Endothelial cell of umbilical vein (primary cell): ENCODE results near the gene AGMO. TPM values are rescaled to one million over a fixed set of nuclear protein-coding genes. Genes with fewer than 3 reads are reported as not detected.

Source experiments
- BruUV-seq: library from RNA; stranded (reverse); fragments of 400-500 nt; replicated peaks from 2 replicates; lab custom pipeline; 2021; lab: Mats Ljungman, UMichigan
- CTCF ChIA-PET: fragments of 300-600, 350-600 bp; sonication (Branson Sonifier 250); formaldehyde crosslinking; loops from one replicate; lab custom pipeline; 2021; ENCODE audit warnings: antibody characterized with exemption, inconsistent platforms; lab: Charles Lee
- POLR2A ChIA-PET: fragments of 300-600, 350-600 bp; sonication (Branson Sonifier 250); formaldehyde crosslinking; loops from one replicate; lab custom pipeline; 2021; ENCODE audit warnings: antibody characterized with exemption, inconsistent platforms; lab: Charles Lee
- DNase-seq: peaks from one replicate; pipeline ENCODE4 v3.0.0-alpha.2; 2011; ENCODE audit warnings: low read depth, low spot score
- FAIRE-seq: peaks from 2 replicates; lab custom pipeline; 2011; peaks lifted over from hg19 to GRCh38; lab: Jason Lieb, UNC
- H2AFZ ChIP-seq: 2 replicates; pipeline ENCODE4 v1.6.0; 2012; ENCODE audit warnings: low read depth, low read length, control low read depth, inconsistent platforms
- H3K27ac ChIP-seq: 2 replicates; pipeline ENCODE4 v1.5.1; 2011; ENCODE audit warnings: low read depth, mild to moderate bottlenecking, control low read depth, low read length, moderate library complexity; ENCODE audit not compliant: insufficient read depth
- H3K27me3 ChIP-seq, 2 experiments: 2 replicates each; pipeline versions ENCODE4 v1.6.0 to v1.6.1; 2011; ENCODE audit warnings: low read length in 2 of 2, mixed read lengths in 1 of 2; ENCODE audit not compliant: control insufficient read depth in 2 of 2, insufficient read depth in 2 of 2
- H3K36me3 ChIP-seq, 2 experiments: 2 replicates in 1 of 2; 3 replicates in 1 of 2; pipeline ENCODE4 v1.5.1; 2011; ENCODE audit warnings: low read length in 2 of 2, mild to moderate bottlenecking in 1 of 2, moderate library complexity in 1 of 2; ENCODE audit not compliant: control insufficient read depth in 2 of 2, insufficient read depth in 2 of 2; ENCODE audit errors: extremely low read depth in 1 of 2
- H3K4me1 ChIP-seq: 3 replicates; pipeline ENCODE4 v1.5.1; 2011; ENCODE audit warnings: mild to moderate bottlenecking, low read length; ENCODE audit not compliant: control insufficient read depth, insufficient read depth; ENCODE audit errors: extremely low read depth
- H3K4me2 ChIP-seq: 2 replicates; pipeline ENCODE4 v1.6.1; 2011; ENCODE audit warnings: low read length, control low read depth, mixed read lengths; ENCODE audit not compliant: insufficient read depth
- H3K4me3 ChIP-seq, 3 experiments: fragments of 200-600 bp in 1 of 3; sonication (generic), shearing (Covaris generic) in 1 of 3; replicated peaks in 1 of 3; 2 replicates each; pipeline ENCODE4 v1.5.1; 2011 to 2016; ENCODE audit warnings: control low read depth in 3 of 3, low read length in 3 of 3, mild to moderate bottlenecking in 2 of 3, inconsistent platforms in 1 of 3, low read depth in 1 of 3, moderate library complexity in 1 of 3; ENCODE audit not compliant: insufficient read depth in 1 of 3
- H3K79me2 ChIP-seq: 2 replicates; pipeline ENCODE4 v1.6.0; 2012; ENCODE audit warnings: low read length, inconsistent platforms; ENCODE audit not compliant: control insufficient read depth, insufficient read depth
- H3K9ac ChIP-seq: replicated peaks from 2 replicates; pipeline ENCODE3; 2011; ENCODE audit warnings: low read length, control low read depth; ENCODE audit not compliant: insufficient read depth; ENCODE audit errors: extremely low read depth
- H3K9me1 ChIP-seq: replicated peaks from 3 replicates; pipeline ENCODE4 v1.6.0; 2011; ENCODE audit warnings: mild to moderate bottlenecking, low read length; ENCODE audit not compliant: control insufficient read depth, insufficient read depth; ENCODE audit errors: extremely low read depth
- H3K9me3 ChIP-seq: replicated peaks from 2 replicates; pipeline ENCODE4 v1.5.1; 2012; ENCODE audit warnings: low read length, inconsistent platforms; ENCODE audit not compliant: control insufficient read depth, insufficient read depth
- H4K20me1 ChIP-seq: replicated peaks from 2 replicates; pipeline ENCODE3; 2011; ENCODE audit warnings: mild to moderate bottlenecking, low read length; ENCODE audit not compliant: control insufficient read depth, insufficient read depth; ENCODE audit errors: extremely low read depth
- EZH2 ChIP-seq: IDR thresholded peaks from 2 replicates; pipeline ENCODE4 v1.6.1; 2012; ENCODE audit warnings: borderline replicate concordance, low read depth, mild to moderate bottlenecking, moderate library complexity, low read length, inconsistent platforms; ENCODE audit not compliant: severe bottlenecking
- FOS ChIP-seq: IDR thresholded peaks from 2 replicates; pipeline ENCODE4 v1.6.1; 2011; ENCODE audit warnings: mild to moderate bottlenecking, low read length, moderate library complexity, borderline replicate concordance; ENCODE audit not compliant: insufficient read depth
- GATA2 ChIP-seq: IDR thresholded peaks from 2 replicates; pipeline ENCODE4 v1.7.0; 2011; ENCODE audit warnings: low read depth, mild to moderate bottlenecking, moderate library complexity, mixed read lengths, low read length; ENCODE audit not compliant: insufficient read length, insufficient read depth
- JUN ChIP-seq: IDR thresholded peaks from 2 replicates; pipeline ENCODE4 v1.6.1; 2011; ENCODE audit warnings: borderline replicate concordance, low read depth; ENCODE audit not compliant: insufficient read length, insufficient read depth
- MYC ChIP-seq: IDR thresholded peaks from one replicate; pipeline ENCODE4 v1.6.1; 2011; ENCODE audit warnings: mild to moderate bottlenecking, low read depth, low read length
- POLR2AphosphoS5 ChIP-seq: IDR thresholded peaks from 2 replicates; pipeline ENCODE4 v1.6.1; 2012; ENCODE audit warnings: low read depth, mild to moderate bottlenecking, control low read depth, low read length, moderate library complexity; ENCODE audit not compliant: insufficient read depth
- dilution Hi-C: fragments of 300-500 bp; cut with MboI; formaldehyde crosslinking; loops from one replicate; pipeline ENCODE4 v1.15.0; 2019; ENCODE audit warnings: low sequenced_read_pairs; ENCODE audit not compliant: extremely low pct_ligation_motif_present
- intact Hi-C: fragments of 100-400 bp; cut with micrococcal nuclease; formaldehyde crosslinking; loops from one replicate; pipeline ENCODE4 v1.10.0; 2022
- polyA plus RNA-seq, 4 experiments: library from polyadenylated mRNA; depleted of rRNA in 3 of 4; stranded (reverse) in 3 of 4; unstranded in 1 of 4; fragments of >200 nt; gene quantifications; 2 replicates each; pipeline versions ENCODE4 v1.2.1 to v1.2.3, GENCODE V29; 2011 to 2012; ENCODE audit warnings: missing spikeins in 1 of 4
- total RNA-seq: library from RNA; stranded (reverse); gene quantifications from 2 replicates; pipeline ENCODE4 v1.2.3, GENCODE V29; 2021
- TF ChIP-seq, protein P1 (sequence below), 2 donors: IDR thresholded peaks; 1 replicate in 1 of 2; 2 replicates in 1 of 2; pipeline ENCODE4 v1.5.1; 2011; ENCODE audit warnings: low read length in 2 of 2, mild to moderate bottlenecking in 2 of 2, moderate library complexity in 2 of 2, control low read depth in 1 of 2, inconsistent platforms in 1 of 2, low read depth in 1 of 2; ENCODE audit not compliant: insufficient read depth in 1 of 2; ENCODE audit errors: extremely low read depth in 1 of 2
- TF ChIP-seq, protein P2 (sequence below): IDR thresholded peaks from 2 replicates; pipeline ENCODE4 v1.6.1; 2011; ENCODE audit not compliant: insufficient read depth, insufficient read length

AGMO gene
- total and polyA plus RNA-seq, 2 donors (not counting 3 experiments of a cell fraction or from before 2014, with no cell fraction given), result 0.23 to 0.40 TPM

DNA sequence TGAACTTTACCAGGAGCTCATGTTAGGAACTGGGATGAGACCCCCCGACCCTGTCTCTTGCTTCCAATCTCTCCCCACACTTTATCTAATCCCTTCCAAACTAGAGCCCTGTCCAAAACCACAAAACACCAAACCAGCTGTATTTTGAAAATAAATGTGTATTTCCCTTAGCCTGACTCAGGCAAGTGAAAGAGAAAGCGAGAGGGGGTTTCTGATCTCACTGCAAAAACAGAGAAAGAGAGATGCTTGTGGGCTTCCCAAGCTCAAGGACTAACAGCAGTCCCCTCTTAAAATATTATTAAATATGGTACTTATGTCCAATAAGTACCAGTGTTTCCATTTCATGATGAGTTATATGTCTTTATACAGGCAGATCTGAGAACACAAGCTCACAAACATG is 122.0 kb downstream of the AGMO start:
- no peak overlapping the region for H2AFZ ChIP-seq
- H3K9ac ChIP-seq, result no peak overlapping the region
- H4K20me1 ChIP-seq, result no peaks in the 10 kb centered on the region
- dilution Hi-C loops (no loop called here), intact Hi-C loops (no loop called here)
- H3K9me3 ChIP-seq, result no peaks in the 10 kb centered on the region
- DNase-seq, result no peak
- no peak overlapping the region for H3K27ac ChIP-seq
- POLR2A ChIA-PET, result no interaction called here
- H3K36me3 ChIP-seq, result no peaks in the 10 kb centered on the region
- TF ChIP-seq POLR2AphosphoS5 (no peak), FOS (no peak), MYC (no peak), JUN (no peak), EZH2 (no peak), GATA2 (no peak)
- TF ChIP-seq, protein P1, sequence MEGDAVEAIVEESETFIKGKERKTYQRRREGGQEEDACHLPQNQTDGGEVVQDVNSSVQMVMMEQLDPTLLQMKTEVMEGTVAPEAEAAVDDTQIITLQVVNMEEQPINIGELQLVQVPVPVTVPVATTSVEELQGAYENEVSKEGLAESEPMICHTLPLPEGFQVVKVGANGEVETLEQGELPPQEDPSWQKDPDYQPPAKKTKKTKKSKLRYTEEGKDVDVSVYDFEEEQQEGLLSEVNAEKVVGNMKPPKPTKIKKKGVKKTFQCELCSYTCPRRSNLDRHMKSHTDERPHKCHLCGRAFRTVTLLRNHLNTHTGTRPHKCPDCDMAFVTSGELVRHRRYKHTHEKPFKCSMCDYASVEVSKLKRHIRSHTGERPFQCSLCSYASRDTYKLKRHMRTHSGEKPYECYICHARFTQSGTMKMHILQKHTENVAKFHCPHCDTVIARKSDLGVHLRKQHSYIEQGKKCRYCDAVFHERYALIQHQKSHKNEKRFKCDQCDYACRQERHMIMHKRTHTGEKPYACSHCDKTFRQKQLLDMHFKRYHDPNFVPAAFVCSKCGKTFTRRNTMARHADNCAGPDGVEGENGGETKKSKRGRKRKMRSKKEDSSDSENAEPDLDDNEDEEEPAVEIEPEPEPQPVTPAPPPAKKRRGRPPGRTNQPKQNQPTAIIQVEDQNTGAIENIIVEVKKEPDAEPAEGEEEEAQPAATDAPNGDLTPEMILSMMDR (IDR thresholded peaks at IDR 0.05; ENCODE audit: extremely low read depth in 1 of 2, insufficient read depth in 1 of 2, low read depth in 1 of 2, low read length in 2 of 2), result no peak
- TF ChIP-seq, protein P2, sequence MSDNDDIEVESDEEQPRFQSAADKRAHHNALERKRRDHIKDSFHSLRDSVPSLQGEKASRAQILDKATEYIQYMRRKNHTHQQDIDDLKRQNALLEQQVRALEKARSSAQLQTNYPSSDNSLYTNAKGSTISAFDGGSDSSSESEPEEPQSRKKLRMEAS, result no peak
- FAIRE-seq, result no peak
- H3K79me2 ChIP-seq, result no peaks in the 10 kb centered on the region
- no peaks in the 10 kb centered on the region for H3K27me3 ChIP-seq
- no TSS peak for BruUV-seq
- no peaks in the 10 kb centered on the region for H3K9me1 ChIP-seq
- no peak overlapping the region for H3K4me2 ChIP-seq
- H3K4me1 ChIP-seq, result no peaks in the 10 kb centered on the region
- H3K4me3 ChIP-seq, result no peak overlapping the region
- CTCF ChIA-PET, result interaction anchor here (1.0 to 1.2 kb wide), 2 partner anchors 12 to 21 kb away, joined by 3 read pairs; no protein-coding TSS in a partner anchor
